Panc1 (cell line): ENCODE data around the gene PRCC.

Source experiments
- POLR2AphosphoS5 ChIP-seq: IDR thresholded peaks from 2 replicates; pipeline ENCODE4 v1.6.1; 2012; ENCODE audit warnings: mild to moderate bottlenecking, low read depth, low read length, moderate library complexity
- SIN3A ChIP-seq: IDR thresholded peaks from 2 replicates; pipeline ENCODE4 v1.6.1; 2012; ENCODE audit warnings: low read depth, mild to moderate bottlenecking, low read length, moderate library complexity, borderline replicate concordance; ENCODE audit not compliant: insufficient read depth

DNA sequence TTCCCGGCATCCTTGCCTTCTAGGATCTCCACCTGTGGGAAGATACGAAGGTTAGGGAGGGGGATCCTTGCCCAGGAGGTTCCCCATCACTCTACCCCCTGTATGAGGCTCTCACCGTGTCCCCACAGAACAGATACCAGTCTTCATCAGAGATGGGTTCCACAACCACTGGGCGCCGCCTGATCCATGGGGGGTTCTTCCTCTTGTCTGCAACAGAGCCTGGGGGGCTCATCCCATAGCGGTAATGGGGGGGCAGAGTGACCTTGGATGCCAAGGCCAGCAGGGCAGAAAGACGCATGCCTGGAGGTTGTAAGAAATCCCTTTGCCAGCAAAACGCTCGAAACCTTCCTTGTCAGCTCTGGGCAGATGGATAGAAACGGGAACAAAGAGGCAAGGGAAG lies 28.9 kb upstream of the PRCC start:
- TF ChIP-seq POLR2AphosphoS5 (no peak), SIN3A (no peak)
